Measurements from ENCODE around the gene PACRG. TPM values are rescaled to one million over a fixed set of nuclear protein-coding genes. Genes with fewer than 3 reads are reported as not detected.

Gene PACRG
- polyA plus RNA-seq, 1 donor (not counting 4 experiments of a cell fraction or from before 2014, with no cell fraction given): 0.31 TPM

DNA sequence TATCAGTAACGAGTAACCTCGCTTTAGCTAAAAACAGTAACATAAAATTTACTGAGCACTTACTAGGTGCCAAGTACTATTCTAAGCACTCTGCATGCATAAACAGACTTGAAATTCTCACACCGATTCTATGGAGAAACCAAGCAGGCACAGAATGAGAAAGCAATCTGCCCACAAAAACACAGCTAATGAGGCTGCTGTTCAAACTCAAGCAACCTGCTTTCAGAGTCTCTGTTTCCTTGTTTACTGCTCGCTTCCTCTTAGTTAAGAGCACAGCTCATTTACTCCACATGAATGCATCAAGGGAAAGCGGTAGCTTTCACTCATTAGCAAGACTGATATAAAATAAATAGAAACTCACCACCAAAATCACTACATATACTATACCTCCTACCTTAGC lies 37.6 kb upstream of the PACRG start:
- H2AFZ ChIP-seq (ENCODE audit: control insufficient read depth, low read length): no peak overlapping the region
- no peak overlapping the region for H3K4me2 ChIP-seq (ENCODE audit: control insufficient read depth, extremely low read depth, insufficient read depth, low read depth, low read length)
- no peaks in the 10 kb centered on the region for H4K20me1 ChIP-seq (ENCODE audit: control insufficient read depth, extremely low read depth, insufficient read depth, low read length)
- no peak overlapping the region for H3K4me3 ChIP-seq (ENCODE audit: control insufficient read depth in 2 of 3, extremely low read depth in 1 of 3, insufficient read depth in 2 of 3, low read depth in 1 of 3, low read length in 3 of 3)
- no peak for DNase-seq (ENCODE audit: low read depth, low spot score)
- H3K27me3 ChIP-seq (ENCODE audit: control insufficient read depth, extremely low read depth, insufficient read depth, low read length): no peaks in the 10 kb centered on the region
- dilution Hi-C loops (cut with MboI; ENCODE audit: extremely low pct_ligation_motif_present, low sequenced_read_pairs): no loop called here
- no peaks in the 10 kb centered on the region for H3K79me2 ChIP-seq (ENCODE audit: control insufficient read depth, insufficient read depth, low read length)
- H3K27ac ChIP-seq (ENCODE audit: control insufficient read depth, insufficient read depth, low read length): no peak overlapping the region
- no peaks in the 10 kb centered on the region for H3K9me1 ChIP-seq (ENCODE audit: control insufficient read depth, extremely low read depth, insufficient read depth, low read length)
- no peak overlapping the region for H3K9ac ChIP-seq (ENCODE audit: control insufficient read depth, extremely low read depth, insufficient read depth, low read length)
- H3K9me3 ChIP-seq (ENCODE audit: control insufficient read depth, low read depth, low read length): no peaks in the 10 kb centered on the region
- FAIRE-seq: no peak
- no peaks in the 10 kb centered on the region for H3K36me3 ChIP-seq (ENCODE audit: control insufficient read depth in 2 of 2, extremely low read depth in 1 of 2, insufficient read depth in 2 of 2, low read length in 2 of 2)
- H3K4me1 ChIP-seq (ENCODE audit: control insufficient read depth, extremely low read depth, insufficient read depth, low read length): no peaks in the 10 kb centered on the region
- TF ChIP-seq EZH2 (IDR thresholded peaks at IDR 0.05; ENCODE audit: low read length) (no peak), CTCF (optimal IDR thresholded peaks at IDR 0.05 in 1 of 3, IDR thresholded peaks at IDR 0.05 in 1 of 3, conservative IDR thresholded peaks at IDR 0.05 in 1 of 3; ENCODE audit: extremely low read depth in 1 of 3, insufficient read depth in 2 of 3, low read length in 3 of 3) (no peak)

GRCh38 chr6:162697872-162698403 lies 29.8 kb upstream of the PACRG start:
- no peak overlapping the region for H3K27ac ChIP-seq (ENCODE audit: control insufficient read depth, insufficient read depth, low read length)
- DNase-seq (ENCODE audit: low read depth, low spot score): no peak
- H3K9ac ChIP-seq (ENCODE audit: control insufficient read depth, extremely low read depth, insufficient read depth, low read length): no peak overlapping the region
- dilution Hi-C loops (cut with MboI; ENCODE audit: extremely low pct_ligation_motif_present, low sequenced_read_pairs): no loop called here
- TF ChIP-seq EZH2 (IDR thresholded peaks at IDR 0.05; ENCODE audit: low read length): no peak
- no peak for TF ChIP-seq CTCF (optimal IDR thresholded peaks at IDR 0.05 in 1 of 3, IDR thresholded peaks at IDR 0.05 in 1 of 3, conservative IDR thresholded peaks at IDR 0.05 in 1 of 3; ENCODE audit: extremely low read depth in 1 of 3, insufficient read depth in 2 of 3, low read length in 3 of 3)
- H3K4me3 ChIP-seq (ENCODE audit: control insufficient read depth in 2 of 3, extremely low read depth in 1 of 3, insufficient read depth in 2 of 3, low read depth in 1 of 3, low read length in 3 of 3): no peak overlapping the region
- no peak overlapping the region for H2AFZ ChIP-seq (ENCODE audit: control insufficient read depth, low read length)
- no peak overlapping the region for H3K4me2 ChIP-seq (ENCODE audit: control insufficient read depth, extremely low read depth, insufficient read depth, low read depth, low read length)
- H3K9me1 ChIP-seq (ENCODE audit: control insufficient read depth, extremely low read depth, insufficient read depth, low read length): no peaks in the 10 kb centered on the region
- no peaks in the 10 kb centered on the region for H3K79me2 ChIP-seq (ENCODE audit: control insufficient read depth, insufficient read depth, low read length)
- H4K20me1 ChIP-seq (ENCODE audit: control insufficient read depth, extremely low read depth, insufficient read depth, low read length): no peaks in the 10 kb centered on the region
- H3K9me3 ChIP-seq (ENCODE audit: control insufficient read depth, low read depth, low read length): no peaks in the 10 kb centered on the region
- H3K36me3 ChIP-seq (ENCODE audit: control insufficient read depth in 2 of 2, extremely low read depth in 1 of 2, insufficient read depth in 2 of 2, low read length in 2 of 2): no peaks in the 10 kb centered on the region
- H3K4me1 ChIP-seq (ENCODE audit: control insufficient read depth, extremely low read depth, insufficient read depth, low read length): no peaks in the 10 kb centered on the region
- no peaks in the 10 kb centered on the region for H3K27me3 ChIP-seq (ENCODE audit: control insufficient read depth, extremely low read depth, insufficient read depth, low read length)
- FAIRE-seq: no peak
